Keratinocyte (primary cell): Measurements from ENCODE around the gene DIAPH3. TPM values are rescaled to one million over a fixed set of nuclear protein-coding genes. Genes with fewer than 3 reads are reported as not detected.

Experiments
- DNase-seq: peaks from one replicate; pipeline ENCODE4 v3.0.0-alpha.2; 2011; ENCODE audit warnings: low read depth, missing footprints, low spot score
- FAIRE-seq: peaks from 2 replicates; lab custom pipeline; 2011; peaks lifted over from hg19 to GRCh38; lab: Jason Lieb, UNC
- H2AFZ ChIP-seq: 2 replicates; pipeline ENCODE4 v1.6.0; 2012; ENCODE audit warnings: low read length, control low read depth, inconsistent platforms; ENCODE audit not compliant: control insufficient read depth
- H3K27ac ChIP-seq: 2 replicates; pipeline ENCODE4 v1.5.1; 2011; ENCODE audit warnings: low read length; ENCODE audit not compliant: control insufficient read depth, insufficient read depth
- H3K27me3 ChIP-seq: 3 replicates; pipeline ENCODE4 v1.6.0; 2011; ENCODE audit warnings: low read length; ENCODE audit not compliant: control insufficient read depth, insufficient read depth; ENCODE audit errors: extremely low read depth
- H3K36me3 ChIP-seq, 2 experiments: 2 replicates in 1 of 2; 3 replicates in 1 of 2; pipeline ENCODE4 v1.5.1; 2011; ENCODE audit warnings: low read length in 2 of 2, mild to moderate bottlenecking in 1 of 2; ENCODE audit not compliant: control insufficient read depth in 2 of 2, insufficient read depth in 2 of 2; ENCODE audit errors: extremely low read depth in 1 of 2
- H3K4me1 ChIP-seq: 3 replicates; pipeline ENCODE4 v1.5.1; 2011; ENCODE audit warnings: low read length; ENCODE audit not compliant: control insufficient read depth, insufficient read depth; ENCODE audit errors: extremely low read depth
- H3K4me2 ChIP-seq: 3 replicates; pipeline ENCODE4 v1.6.0; 2011; ENCODE audit warnings: low read depth, low read length; ENCODE audit not compliant: control insufficient read depth, insufficient read depth; ENCODE audit errors: extremely low read depth
- H3K4me3 ChIP-seq, 3 experiments: fragments of 200-600 bp in 1 of 3; sonication (generic) in 1 of 3; 2 replicates in 2 of 3; 3 replicates in 1 of 3; pipeline ENCODE4 v1.5.1; 2011 to 2016; ENCODE audit warnings: low read length in 3 of 3, mild to moderate bottlenecking in 3 of 3, control low read depth in 2 of 3, inconsistent platforms in 1 of 3, low read depth in 1 of 3, mixed read lengths in 1 of 3, mixed run types in 1 of 3, moderate library complexity in 1 of 3; ENCODE audit not compliant: control insufficient read depth in 2 of 3, insufficient read depth in 2 of 3; ENCODE audit errors: extremely low read depth in 1 of 3
- H3K79me2 ChIP-seq: 2 replicates; pipeline ENCODE4 v1.6.0; 2012; ENCODE audit warnings: low read length; ENCODE audit not compliant: control insufficient read depth, insufficient read depth
- H3K9ac ChIP-seq: 3 replicates; pipeline ENCODE4 v1.6.0; 2011; ENCODE audit warnings: low read length; ENCODE audit not compliant: control insufficient read depth, insufficient read depth; ENCODE audit errors: extremely low read depth
- H3K9me1 ChIP-seq: 3 replicates; pipeline ENCODE4 v1.6.0; 2011; ENCODE audit warnings: low read length; ENCODE audit not compliant: control insufficient read depth, insufficient read depth; ENCODE audit errors: extremely low read depth
- H3K9me3 ChIP-seq: 2 replicates; pipeline ENCODE4 v1.5.1; 2012; ENCODE audit warnings: low read depth, low read length; ENCODE audit not compliant: control insufficient read depth
- H4K20me1 ChIP-seq: 3 replicates; pipeline ENCODE4 v1.6.0; 2011; ENCODE audit warnings: low read length; ENCODE audit not compliant: control insufficient read depth, insufficient read depth; ENCODE audit errors: extremely low read depth
- EZH2 ChIP-seq: IDR thresholded peaks from one replicate; pipeline ENCODE4 v1.6.1; 2012; ENCODE audit warnings: inconsistent platforms, mild to moderate bottlenecking, low read length, moderate library complexity
- dilution Hi-C: fragments of 300-500 bp; cut with MboI; formaldehyde crosslinking; loops from one replicate; pipeline ENCODE4 v1.7.0; 2020; ENCODE audit warnings: low sequenced_read_pairs; ENCODE audit not compliant: extremely low pct_ligation_motif_present
- polyA plus RNA-seq, 5 experiments: library from polyadenylated mRNA; depleted of rRNA in 3 of 5; stranded (reverse) in 3 of 5; stranded (forward) in 1 of 5; unstranded in 1 of 5; fragments of >200 nt; gene quantifications; 1 replicate in 1 of 5; 2 replicates in 3 of 5; 3 replicates in 1 of 5; pipeline versions ENCODE4 v1.2.1 to v1.2.3, GENCODE V29; 2011 to 2012; ENCODE audit warnings: missing spikeins in 2 of 5, low read depth in 1 of 5, low replicate concordance in 1 of 5
- TF ChIP-seq, protein P1 (sequence below), 3 experiments: IDR thresholded peaks in 1 of 3; conservative IDR thresholded peaks in 1 of 3; optimal IDR thresholded peaks in 1 of 3; 2 replicates in 2 of 3; 3 replicates in 1 of 3; pipeline versions ENCODE3 to v1.5.1; 2011; ENCODE audit warnings: low read length in 3 of 3, mild to moderate bottlenecking in 3 of 3, moderate library complexity in 2 of 3, control low read depth in 1 of 3, inconsistent platforms in 1 of 3; ENCODE audit not compliant: insufficient read depth in 2 of 3; ENCODE audit errors: extremely low read depth in 1 of 3

Gene DIAPH3
- polyA plus RNA-seq, 1 donor (not counting 4 experiments of a cell fraction or from before 2014, with no cell fraction given): 9.0 TPM

DNA sequence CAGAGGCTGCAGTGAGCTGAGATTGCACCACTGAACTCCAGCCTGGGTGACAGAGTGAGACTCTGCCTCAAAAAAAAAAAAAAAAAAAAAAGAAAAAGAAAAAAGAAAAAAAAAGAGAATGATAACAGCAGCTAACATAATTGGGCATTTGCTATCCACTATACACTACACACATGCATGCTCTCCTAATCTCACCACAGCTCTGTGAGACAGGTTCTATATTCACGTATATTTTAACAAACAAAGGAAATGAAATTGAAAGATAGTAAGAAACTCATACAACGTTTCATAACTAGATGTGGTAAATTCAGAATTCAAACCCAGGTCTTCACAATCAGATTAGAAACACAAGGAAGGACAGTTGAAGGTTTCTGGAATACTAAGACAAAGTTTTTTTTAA, 265.7 kb downstream of the DIAPH3 start:
- no peak overlapping the region for H3K9ac ChIP-seq
- DNase-seq (no peak), FAIRE-seq (no peak)
- no peaks in the 10 kb centered on the region for H3K9me1 ChIP-seq
- H3K9me3 ChIP-seq: no peaks in the 10 kb centered on the region
- no peak overlapping the region for H2AFZ ChIP-seq
- H3K27ac ChIP-seq: no peak overlapping the region
- no peaks in the 10 kb centered on the region for H4K20me1 ChIP-seq
- H3K4me1 ChIP-seq: no peaks in the 10 kb centered on the region
- no peak for TF ChIP-seq EZH2
- TF ChIP-seq, protein P1, sequence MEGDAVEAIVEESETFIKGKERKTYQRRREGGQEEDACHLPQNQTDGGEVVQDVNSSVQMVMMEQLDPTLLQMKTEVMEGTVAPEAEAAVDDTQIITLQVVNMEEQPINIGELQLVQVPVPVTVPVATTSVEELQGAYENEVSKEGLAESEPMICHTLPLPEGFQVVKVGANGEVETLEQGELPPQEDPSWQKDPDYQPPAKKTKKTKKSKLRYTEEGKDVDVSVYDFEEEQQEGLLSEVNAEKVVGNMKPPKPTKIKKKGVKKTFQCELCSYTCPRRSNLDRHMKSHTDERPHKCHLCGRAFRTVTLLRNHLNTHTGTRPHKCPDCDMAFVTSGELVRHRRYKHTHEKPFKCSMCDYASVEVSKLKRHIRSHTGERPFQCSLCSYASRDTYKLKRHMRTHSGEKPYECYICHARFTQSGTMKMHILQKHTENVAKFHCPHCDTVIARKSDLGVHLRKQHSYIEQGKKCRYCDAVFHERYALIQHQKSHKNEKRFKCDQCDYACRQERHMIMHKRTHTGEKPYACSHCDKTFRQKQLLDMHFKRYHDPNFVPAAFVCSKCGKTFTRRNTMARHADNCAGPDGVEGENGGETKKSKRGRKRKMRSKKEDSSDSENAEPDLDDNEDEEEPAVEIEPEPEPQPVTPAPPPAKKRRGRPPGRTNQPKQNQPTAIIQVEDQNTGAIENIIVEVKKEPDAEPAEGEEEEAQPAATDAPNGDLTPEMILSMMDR (optimal IDR thresholded peaks at IDR 0.05 in 1 of 3, IDR thresholded peaks at IDR 0.05 in 1 of 3, conservative IDR thresholded peaks at IDR 0.05 in 1 of 3; ENCODE audit: extremely low read depth in 1 of 3, insufficient read depth in 2 of 3, low read length in 3 of 3): no peak
- H3K4me3 ChIP-seq: no peak overlapping the region
- dilution Hi-C loops: no loop called here
- no peaks in the 10 kb centered on the region for H3K36me3 ChIP-seq
- H3K4me2 ChIP-seq: no peak overlapping the region
- H3K79me2 ChIP-seq: no peaks in the 10 kb centered on the region
- H3K27me3 ChIP-seq: no peaks in the 10 kb centered on the region

DNA sequence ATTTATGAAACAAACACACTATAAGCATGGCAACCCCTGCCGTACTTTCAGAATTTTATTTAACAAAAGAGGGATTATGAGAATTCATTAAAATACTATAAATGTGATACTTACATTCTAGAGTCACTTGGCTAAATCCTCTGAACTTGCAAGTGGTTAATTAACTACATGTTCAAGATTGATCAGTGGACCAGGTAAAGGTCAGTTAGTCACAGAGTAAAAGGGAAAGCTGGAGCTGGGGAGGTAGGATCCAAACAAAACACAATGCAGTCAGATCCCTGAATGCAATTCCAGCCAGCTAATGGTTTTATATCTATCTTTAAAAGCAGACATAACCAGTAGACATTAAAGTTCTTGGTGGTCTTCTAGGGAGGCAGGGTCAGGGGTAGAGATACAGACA, 270.5 kb downstream of the DIAPH3 start:
- no peaks in the 10 kb centered on the region for H4K20me1 ChIP-seq
- TF ChIP-seq, protein P1 (optimal IDR thresholded peaks at IDR 0.05 in 1 of 3, IDR thresholded peaks at IDR 0.05 in 1 of 3, conservative IDR thresholded peaks at IDR 0.05 in 1 of 3; ENCODE audit: extremely low read depth in 1 of 3, insufficient read depth in 2 of 3, low read length in 3 of 3): no peak
- TF ChIP-seq EZH2: no peak
- H3K36me3 ChIP-seq: peaks cover 0 to under 1% of the 10 kb centered on the region in 2 experiments
- no peaks in the 10 kb centered on the region for H3K4me1 ChIP-seq
- H3K9ac ChIP-seq: no peak overlapping the region
- dilution Hi-C loops: no loop called here
- H3K27ac ChIP-seq: no peak overlapping the region
- no peaks in the 10 kb centered on the region for H3K9me3 ChIP-seq
- FAIRE-seq: no peak
- H2AFZ ChIP-seq: no peak overlapping the region
- DNase-seq: no peak
- H3K27me3 ChIP-seq: no peaks in the 10 kb centered on the region
- H3K9me1 ChIP-seq: no peaks in the 10 kb centered on the region
- no peak overlapping the region for H3K4me2 ChIP-seq
- H3K79me2 ChIP-seq: no peaks in the 10 kb centered on the region
- no peak overlapping the region for H3K4me3 ChIP-seq
